ENCODE results near the gene SLC34A3.

DNA sequence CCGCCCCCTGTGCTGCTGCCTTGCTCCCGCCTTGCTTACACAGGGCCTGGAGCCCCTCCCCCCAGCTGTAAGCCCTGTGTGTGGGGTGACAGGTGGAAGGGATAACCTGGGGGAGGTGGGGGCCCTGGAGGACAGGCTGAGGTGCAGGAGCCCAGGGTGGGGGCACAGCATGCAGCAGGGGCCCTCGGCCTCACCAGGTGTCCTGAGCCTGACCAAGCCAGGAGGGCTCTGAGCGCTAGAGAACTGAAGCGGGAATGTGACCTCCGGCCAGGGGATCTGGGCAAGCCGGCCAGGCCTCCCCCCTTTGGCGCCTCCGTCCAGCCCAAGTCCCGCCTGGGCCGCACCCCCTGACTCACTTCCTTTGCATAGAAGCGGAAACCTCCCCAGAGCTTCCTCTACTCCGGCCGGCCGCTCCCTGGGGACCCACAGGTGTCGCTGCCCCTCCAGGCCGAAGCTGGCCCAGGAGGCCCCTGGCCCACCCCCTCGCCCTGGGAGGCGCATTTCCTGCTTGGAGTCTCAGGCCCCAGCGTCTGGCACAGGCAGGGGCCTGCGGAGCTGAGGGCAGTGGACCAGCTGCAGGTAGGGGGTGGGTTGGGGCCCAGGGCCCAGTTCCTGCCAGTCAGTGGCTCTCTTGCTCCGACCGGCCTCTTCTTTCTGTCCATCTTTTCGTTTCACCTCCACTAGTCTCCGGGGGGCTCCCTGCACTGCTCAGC, 46.8 kb downstream of the SLC34A3 start, which contains the start of gene TOR4A:
- TF ChIP-seq EGR1 (IDR thresholded peaks at IDR 0.05; ENCODE audit: borderline replicate concordance, low read depth, low read length) (peak; percentile 35; the same call in 1 of the 2 replicates), EP300 (IDR thresholded peaks at IDR 0.05; ENCODE audit: borderline replicate concordance in 1 of 2, low read depth in 2 of 2, low read length in 2 of 2) (no peak)

All from H1 (cell line).